ENCODE measurements around the gene SHROOM4.
A peak's percentile ranks its signal among the peaks of the same experiment; 100 is the strongest.

The SHROOM4 gene

GRCh38 chrX:50698944-50699343 lies 115.0 kb downstream of the SHROOM4 start:
- DNase-seq (ENCODE audit: low read depth), result no peak

GRCh38 chrX:50697691-50698090 lies 116.3 kb downstream of the SHROOM4 start:
- peak; percentile 88 for DNase-seq (ENCODE audit: low read depth)
- TF ChIP-seq CTCF (conservative IDR thresholded peaks at IDR 0.05; ENCODE audit: low read length), result no peak
- H3K4me3 ChIP-seq (ENCODE audit: low read length), result no peak overlapping the region

More at GRCh38 chrX:50698944-50699343, 115.0 kb downstream of the SHROOM4 start:
- H3K4me3 ChIP-seq (ENCODE audit: low read length), result no peak overlapping the region
- no peak for TF ChIP-seq CTCF (conservative IDR thresholded peaks at IDR 0.05; ENCODE audit: low read length)

GRCh38 chrX:50691820-50692219 lies 122.2 kb downstream of the SHROOM4 start:
- peak; percentile 58 for TF ChIP-seq CTCF (conservative IDR thresholded peaks at IDR 0.05; ENCODE audit: low read length)
- peak; percentile 38 for DNase-seq (ENCODE audit: low read depth)
- no peak overlapping the region for H3K4me3 ChIP-seq (ENCODE audit: low read length)

GRCh38 chrX:50684871-50685270 lies 129.1 kb downstream of the SHROOM4 start:
- no peak overlapping the region for H3K4me3 ChIP-seq (ENCODE audit: low read length)
- no peak for DNase-seq (ENCODE audit: low read depth)
- no peak for TF ChIP-seq CTCF (conservative IDR thresholded peaks at IDR 0.05; ENCODE audit: low read length)

- H3K4me3 ChIP-seq (ENCODE audit: low read length), result no peak overlapping the region
- no peak for DNase-seq (ENCODE audit: low read depth)
- peak; percentile 26; the same call in 1 of the 2 replicates for TF ChIP-seq CTCF (conservative IDR thresholded peaks at IDR 0.05; ENCODE audit: low read length)
Observed at GRCh38 chrX:50680990-50681389, 133.0 kb downstream of the SHROOM4 start.

GRCh38 chrX:50677789-50678188 lies 136.2 kb downstream of the SHROOM4 start:
- DNase-seq (ENCODE audit: low read depth), result no peak
- no peak for TF ChIP-seq CTCF (conservative IDR thresholded peaks at IDR 0.05; ENCODE audit: low read length)
- no peak overlapping the region for H3K4me3 ChIP-seq (ENCODE audit: low read length)

GRCh38 chrX:50671661-50672060 lies 142.3 kb downstream of the SHROOM4 start:
- DNase-seq (ENCODE audit: low read depth), result no peak
- no peak overlapping the region for H3K4me3 ChIP-seq (ENCODE audit: low read length)
- no peak for TF ChIP-seq CTCF (conservative IDR thresholded peaks at IDR 0.05; ENCODE audit: low read length)
